NB4 (cell line): ENCODE measurements around the gene PLCH1.

Source experiments
- CTCF ChIP-seq: IDR thresholded peaks from one replicate; pipeline ENCODE4 v1.5.1; 2012; ENCODE audit warnings: low read depth, low read length
- MAX ChIP-seq: IDR thresholded peaks from 2 replicates; pipeline ENCODE4 v1.6.1; 2011; ENCODE audit warnings: low read depth, low read length
- POLR2A ChIP-seq: IDR thresholded peaks from 2 replicates; pipeline ENCODE4 v1.6.1; 2011; ENCODE audit warnings: mild to moderate bottlenecking; ENCODE audit not compliant: insufficient read length; ENCODE audit errors: extremely low read depth

- no peak for TF ChIP-seq CTCF
- no peak for TF ChIP-seq POLR2A
- TF ChIP-seq MAX, result no peak
These were observed 415.3 kb downstream of the PLCH1 start for GRCh38 chr3:155329513-155330048.
